Stimulated activated CD8-positive, alpha-beta memory T cell treated with anti-CD3 and anti-CD28 coated beads, Interleukin-4, amount 100 ng/mL, for 48 hours (primary cell): ENCODE measurements around the gene KDR.

Experiments used
- DNase-seq: peaks from one replicate; pipeline ENCODE4 v3.0.0-alpha.2; 2020

Gene KDR

GRCh38 chr4:55122235-55122634 lies 3.2 kb downstream of the KDR start:
- no peak for DNase-seq

- no peak for DNase-seq
Measured at GRCh38 chr4:55121246-55121645, 4.1 kb downstream of the KDR start.

- no peak for DNase-seq
Measured at GRCh38 chr4:55118397-55118796, 7.0 kb downstream of the KDR start.

GRCh38 chr4:55117511-55117910 lies 7.9 kb downstream of the KDR start:
- DNase-seq, result no peak

- DNase-seq, result no peak
Measured at GRCh38 chr4:55116450-55116849, 8.9 kb downstream of the KDR start.

GRCh38 chr4:55111601-55112000 lies 13.8 kb downstream of the KDR start:
- no peak for DNase-seq

GRCh38 chr4:55110131-55110530 lies 15.3 kb downstream of the KDR start:
- DNase-seq, result no peak

- no peak for DNase-seq
Measured at GRCh38 chr4:55107054-55107453, 18.3 kb downstream of the KDR start.

GRCh38 chr4:55103224-55103623 lies 22.2 kb downstream of the KDR start:
- DNase-seq, result no peak

GRCh38 chr4:55099816-55100215 lies 25.6 kb downstream of the KDR start:
- DNase-seq, result no peak

- DNase-seq, result no peak
Measured at GRCh38 chr4:55098456-55099204, 26.8 kb downstream of the KDR start.

- DNase-seq, result no peak
Measured at GRCh38 chr4:55096619-55097018, 28.8 kb downstream of the KDR start.

GRCh38 chr4:55096045-55096444 lies 29.4 kb downstream of the KDR start:
- no peak for DNase-seq

- DNase-seq, result no peak
Measured at GRCh38 chr4:55092504-55092903, 32.9 kb downstream of the KDR start.

- no peak for DNase-seq
Measured at GRCh38 chr4:55089916-55090315, 35.5 kb downstream of the KDR start.

GRCh38 chr4:55087913-55088260 lies 37.5 kb downstream of the KDR start:
- no peak for DNase-seq

- DNase-seq, result no peak
Measured at GRCh38 chr4:55087009-55087912, 38.1 kb downstream of the KDR start.

GRCh38 chr4:55086578-55086977 lies 38.8 kb downstream of the KDR start:
- DNase-seq, result no peak

GRCh38 chr4:55083735-55084134 lies 41.7 kb downstream of the KDR start:
- no peak for DNase-seq

- no peak for DNase-seq
Measured at GRCh38 chr4:55082756-55083155, 42.6 kb downstream of the KDR start.

GRCh38 chr4:55080174-55080865 lies 45.1 kb downstream of the KDR start:
- DNase-seq, result no peak

GRCh38 chr4:55079451-55080173 lies 45.8 kb downstream of the KDR start:
- DNase-seq, result no peak

GRCh38 chr4:55078987-55079386 lies 46.4 kb downstream of the KDR start:
- no peak for DNase-seq
